GM19372 (cell line): ENCODE measurements around the gene CEACAM20.
"Not testable (repeated sequence)": the region's sequence is repeated elsewhere in the genome, so short reads cannot be mapped to it uniquely, and the experiment has no call there.

Source experiments
- ATAC-seq: cut with Tn5 transposase; IDR thresholded peaks from one replicate; pipeline ENCODE4 v1.9.1; 2021; ENCODE audit warnings: mild to moderate bottlenecking, low read depth, moderate library complexity; ENCODE audit not compliant: unreplicated experiment

Gene CEACAM20

DNA sequence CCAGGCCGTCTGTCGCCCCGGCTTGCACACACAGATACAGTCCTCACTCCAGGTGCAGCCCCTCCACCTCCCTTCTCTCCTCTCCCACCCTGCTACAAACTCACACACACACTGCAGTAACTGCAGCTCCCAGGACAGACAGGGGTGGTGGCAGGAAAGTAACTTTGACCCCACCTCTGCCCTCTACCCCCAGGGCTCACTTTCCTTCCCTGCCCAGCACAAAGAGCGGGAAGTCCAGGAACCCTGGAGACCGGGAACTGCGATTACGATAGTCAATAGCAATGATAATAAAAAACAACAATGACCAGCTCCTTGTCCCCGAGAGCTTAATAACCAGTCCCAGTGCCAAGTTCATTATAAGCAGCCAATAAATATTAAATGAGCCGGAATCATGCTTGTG, at the start of gene CEACAM20:
Gene CEACAM20 (minus strand): TSS at position 140 of the 400 bp plus-strand sequence. CDS start 166 bp downstream, outside the sequence.
- no peak for ATAC-seq

DNA sequence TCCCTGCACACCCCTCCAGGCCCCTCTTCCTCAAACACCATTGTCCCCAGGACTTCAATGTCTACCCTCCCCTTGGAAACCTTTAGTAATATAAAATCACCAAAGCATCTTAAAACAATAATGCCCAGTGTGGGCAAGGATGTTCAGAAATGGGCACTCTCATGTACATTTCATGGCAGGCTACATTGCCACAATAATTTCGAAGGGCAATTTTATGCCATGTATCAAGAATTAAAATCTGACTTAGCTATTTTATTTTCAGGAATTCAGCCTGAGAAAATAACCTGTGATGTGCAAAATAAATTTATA, 48.0 kb upstream of the CEACAM20 start:
- ATAC-seq = no peak

DNA sequence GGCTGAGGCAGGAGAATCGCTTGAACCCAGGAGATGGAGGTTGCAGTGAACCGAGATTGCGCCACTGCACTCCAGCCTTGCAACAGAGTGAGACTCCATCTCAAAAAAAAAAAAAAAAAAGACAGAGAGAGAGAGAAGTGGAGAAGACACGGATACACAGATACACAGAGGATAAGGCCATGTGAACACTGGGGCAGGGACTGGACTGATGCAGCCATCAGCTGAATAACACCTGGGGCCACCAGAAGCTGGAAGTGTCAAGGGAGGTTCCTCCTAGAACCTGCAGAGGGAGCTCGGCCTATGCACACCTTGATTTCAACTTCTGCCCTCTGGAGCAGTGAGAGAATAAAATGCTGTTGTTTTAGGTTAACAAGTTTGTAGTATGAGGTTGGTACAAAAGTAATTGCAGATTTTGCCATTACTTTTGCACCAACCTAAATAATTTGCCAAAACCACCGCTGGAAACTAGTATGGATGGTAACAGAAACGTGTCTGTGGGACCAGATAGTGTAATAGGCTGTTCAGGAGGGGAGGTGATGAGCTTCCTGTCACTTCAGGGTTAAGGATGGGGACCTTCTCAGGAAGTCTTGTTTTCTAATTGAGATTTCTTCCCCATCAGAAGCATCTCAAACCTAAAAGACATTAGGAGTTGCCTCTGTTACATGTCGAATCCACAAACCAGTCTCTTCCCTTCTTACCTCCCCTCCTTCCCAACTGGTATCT, 47.5 kb upstream of the CEACAM20 start:
- no peak for ATAC-seq

DNA sequence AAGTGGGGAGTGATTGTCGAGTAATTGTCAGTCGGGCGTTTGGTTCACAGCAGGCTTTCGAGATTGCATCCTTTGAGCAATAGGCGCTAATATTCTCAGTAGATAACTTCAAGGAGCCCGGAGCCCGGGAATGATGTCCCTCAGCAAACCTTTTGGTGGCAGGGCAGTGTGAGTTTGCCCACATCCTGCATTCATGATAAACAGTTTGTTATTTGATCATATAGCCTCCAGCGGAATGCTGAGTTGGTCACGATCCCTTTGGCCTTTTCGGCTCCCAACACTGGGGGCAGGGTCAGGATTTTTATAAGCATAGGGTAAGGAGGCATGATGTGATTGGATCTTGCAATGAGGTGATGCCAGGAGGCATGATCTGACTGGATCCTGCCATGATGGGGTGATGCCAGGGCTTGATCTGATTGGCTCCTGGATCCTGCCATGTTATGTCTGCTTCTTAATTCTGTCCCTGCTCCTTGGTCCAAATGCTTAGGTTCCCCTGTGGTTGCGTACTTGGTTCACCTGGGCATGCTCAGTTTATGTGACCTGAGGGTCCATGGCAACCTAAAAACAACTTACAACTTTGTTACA, 45.7 kb upstream of the CEACAM20 start:
- no peak for ATAC-seq

DNA sequence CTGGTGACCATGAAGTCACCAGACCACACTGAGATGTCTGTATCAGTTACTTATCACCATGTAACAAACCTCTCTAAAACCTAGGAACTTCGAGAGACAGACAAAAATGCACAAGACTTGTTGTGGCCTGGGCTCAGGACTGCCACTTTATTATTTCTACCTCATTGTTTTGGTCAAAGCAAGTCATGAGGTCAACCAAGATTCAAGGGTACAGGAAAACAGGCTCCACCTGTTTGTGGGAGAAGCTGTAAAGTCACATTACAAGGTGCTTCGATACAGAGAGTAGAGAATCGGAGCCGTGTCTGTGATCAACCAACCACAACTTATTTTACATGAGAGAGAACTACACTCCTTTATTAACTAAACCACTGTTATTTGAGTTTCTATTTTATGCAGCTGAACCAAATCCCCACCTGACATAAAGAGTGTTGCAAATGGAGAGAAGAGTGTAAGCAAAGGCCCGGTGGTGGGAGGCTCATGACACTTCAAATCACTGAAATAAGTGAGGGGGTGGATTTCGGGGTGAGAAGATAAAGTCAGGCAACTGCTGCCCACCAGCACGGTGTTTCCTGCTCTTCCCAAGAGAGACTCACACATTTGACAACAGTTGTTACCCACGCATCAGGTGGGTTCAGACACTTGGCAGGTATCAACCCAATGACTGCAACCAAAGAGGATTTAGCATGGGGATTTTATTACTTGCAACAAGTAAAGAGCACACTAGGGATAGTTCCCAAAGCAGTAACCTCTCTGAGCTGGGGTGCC, 44.9 kb upstream of the CEACAM20 start:
- no peak for ATAC-seq

DNA sequence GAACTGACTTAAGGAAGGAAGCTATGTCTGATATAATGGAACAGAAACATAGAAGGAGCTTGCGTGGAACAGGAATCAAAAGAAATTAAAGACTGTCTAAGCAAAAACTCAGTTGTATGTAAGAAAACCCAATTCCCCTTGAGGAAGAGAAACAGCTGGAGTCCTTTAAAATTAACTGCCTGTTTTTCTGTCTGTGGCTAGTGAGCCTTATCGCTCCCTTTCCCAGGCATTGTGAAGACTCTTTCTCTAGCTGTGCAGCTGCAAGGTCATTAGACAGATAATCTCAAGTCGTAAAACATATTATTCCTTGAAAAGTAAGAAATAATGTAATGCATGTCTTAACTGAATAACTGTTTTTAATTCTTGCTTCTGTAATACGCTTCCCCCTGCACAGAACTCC, 44.2 kb upstream of the CEACAM20 start:
- ATAC-seq = no peak

DNA sequence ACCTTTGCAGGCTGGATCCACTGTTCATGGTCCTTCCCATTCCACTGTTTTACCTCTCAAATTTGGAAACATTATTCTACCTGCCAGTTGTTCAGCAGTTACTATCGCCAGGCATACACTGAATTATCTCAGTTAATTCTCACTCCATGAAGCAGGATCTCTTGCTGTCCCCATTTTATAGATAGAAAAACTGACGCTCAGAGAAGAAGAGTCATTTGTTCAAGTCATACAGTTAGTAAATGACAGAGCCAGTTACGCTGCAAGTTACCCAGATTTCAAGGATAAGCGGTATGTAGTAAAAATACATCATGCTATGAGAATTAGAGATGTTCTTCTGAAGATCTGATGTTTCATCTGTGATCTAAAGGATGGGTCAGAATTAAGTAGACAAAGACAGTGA, 43.7 kb upstream of the CEACAM20 start:
- no peak for ATAC-seq

DNA sequence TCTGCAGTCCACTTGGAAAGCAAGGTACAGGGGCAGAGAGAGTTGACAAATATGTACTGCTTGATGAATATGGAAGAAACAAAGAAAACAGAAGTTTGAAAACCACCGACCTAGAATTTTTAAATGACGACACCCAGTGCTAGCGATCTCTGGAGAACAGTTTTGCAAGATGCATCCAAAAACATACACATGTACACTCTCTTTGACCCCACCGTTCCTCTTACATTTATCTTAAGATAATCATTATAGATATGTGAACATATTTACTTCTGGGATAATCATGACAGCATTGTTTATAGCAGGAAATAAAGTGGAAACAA, 43.1 kb upstream of the CEACAM20 start:
- no peak for ATAC-seq

DNA sequence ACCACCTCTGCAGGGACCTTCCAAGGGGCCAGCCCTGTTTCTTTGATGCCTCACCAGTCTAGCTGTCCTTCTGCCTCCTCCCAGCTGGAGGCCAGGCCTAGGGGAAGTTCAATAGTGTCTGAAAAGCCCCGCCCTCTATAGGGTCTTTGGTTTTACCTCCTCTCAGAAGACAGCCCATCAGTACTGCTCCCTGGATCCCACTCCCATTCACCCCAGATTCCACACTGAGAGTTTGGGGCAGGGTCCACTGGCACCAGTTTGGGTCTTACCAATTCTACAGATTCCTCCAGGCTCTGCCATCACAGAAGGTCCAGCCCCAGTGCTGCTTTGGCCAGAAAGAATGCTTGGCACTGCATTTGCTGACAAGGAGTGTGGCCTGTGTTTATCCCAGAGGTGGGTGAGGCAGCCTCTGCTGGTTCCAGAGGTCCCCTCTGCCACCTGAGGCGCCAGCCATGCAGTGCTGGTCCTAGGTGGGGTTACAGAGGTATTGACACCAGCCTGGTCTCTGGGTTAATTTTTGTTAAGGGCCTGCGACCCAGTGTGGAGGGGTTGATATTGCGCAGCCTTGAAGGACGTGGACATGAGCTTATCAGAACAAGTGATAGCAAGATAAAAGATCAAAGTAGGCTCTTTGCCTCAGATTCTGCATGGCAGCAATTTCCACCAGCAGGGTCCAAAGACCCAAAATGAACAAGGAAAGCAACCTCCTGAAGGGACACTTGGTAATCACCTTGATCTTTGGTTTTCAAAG, 42.5 kb upstream of the CEACAM20 start:
- no peak for ATAC-seq

DNA sequence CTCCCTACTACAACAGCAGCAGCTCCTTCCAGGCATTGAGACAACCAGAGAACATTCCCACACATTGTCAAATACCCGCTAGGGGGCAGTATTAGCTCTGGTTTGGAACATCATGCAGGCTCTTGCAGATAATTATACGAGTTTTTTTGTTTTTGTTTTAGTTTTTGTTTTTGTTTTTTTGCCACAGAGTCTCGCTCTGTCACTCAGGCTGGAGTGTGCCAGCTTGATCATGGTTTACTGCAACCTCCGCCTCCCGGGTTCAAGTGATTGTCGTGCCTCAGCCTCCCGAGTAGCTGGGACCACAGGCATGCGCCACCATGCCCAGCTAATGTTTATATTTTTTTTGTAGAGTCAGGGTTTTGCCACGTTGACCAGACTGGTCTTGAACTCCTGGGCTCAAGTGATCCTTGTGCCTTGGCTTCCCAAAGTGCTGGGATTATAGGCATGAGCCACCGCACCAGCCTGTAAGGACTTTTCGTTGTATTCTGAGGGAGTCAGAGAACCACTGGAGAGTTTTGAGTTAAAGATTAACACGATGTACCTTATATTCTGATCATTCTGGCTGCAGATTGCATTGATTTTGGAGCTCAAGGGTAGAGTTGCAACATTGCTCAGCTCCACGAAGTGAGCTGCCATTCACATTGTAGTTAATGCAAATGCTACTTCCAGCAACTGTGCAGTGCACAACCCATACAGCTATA, 41.7 kb upstream of the CEACAM20 start:
- no peak for ATAC-seq

DNA sequence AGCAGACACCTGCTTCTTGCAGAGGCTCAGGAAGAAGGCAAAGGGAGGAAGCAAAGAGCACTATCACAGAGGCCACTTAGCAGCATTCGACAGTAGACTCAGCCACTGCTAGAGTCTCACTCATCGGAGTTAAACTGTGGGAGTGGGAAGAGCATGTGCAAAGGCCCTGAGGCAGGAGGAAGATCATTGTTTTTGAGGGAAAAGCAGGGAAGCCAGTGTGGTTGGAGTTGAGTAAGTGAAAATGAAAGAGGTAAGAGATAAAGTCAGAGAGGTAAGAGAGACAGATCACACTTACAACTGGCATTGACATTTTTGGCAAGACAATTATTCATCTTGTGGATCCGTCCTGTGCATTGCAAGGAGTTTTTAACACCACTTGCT, 41.1 kb upstream of the CEACAM20 start:
- ATAC-seq = no peak

DNA sequence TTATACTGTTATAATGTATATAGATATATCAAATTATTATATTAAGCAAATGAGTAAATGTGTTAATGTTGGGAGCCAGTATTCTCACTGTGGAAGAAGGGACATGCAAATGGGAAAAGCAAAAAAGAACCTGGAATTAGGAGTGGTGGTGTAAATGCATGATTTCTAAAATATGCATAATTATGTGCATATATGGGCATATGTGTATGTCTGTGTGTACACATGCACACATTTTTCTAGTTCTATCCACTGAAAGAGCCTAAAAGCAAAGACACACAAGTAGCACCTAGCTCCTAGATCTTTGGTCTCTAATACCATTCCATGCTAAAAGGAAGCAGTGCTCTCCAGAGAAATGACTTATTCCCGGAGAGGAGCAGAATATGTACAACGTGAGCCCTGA, 38.3 kb upstream of the CEACAM20 start:
- ATAC-seq = no peak

DNA sequence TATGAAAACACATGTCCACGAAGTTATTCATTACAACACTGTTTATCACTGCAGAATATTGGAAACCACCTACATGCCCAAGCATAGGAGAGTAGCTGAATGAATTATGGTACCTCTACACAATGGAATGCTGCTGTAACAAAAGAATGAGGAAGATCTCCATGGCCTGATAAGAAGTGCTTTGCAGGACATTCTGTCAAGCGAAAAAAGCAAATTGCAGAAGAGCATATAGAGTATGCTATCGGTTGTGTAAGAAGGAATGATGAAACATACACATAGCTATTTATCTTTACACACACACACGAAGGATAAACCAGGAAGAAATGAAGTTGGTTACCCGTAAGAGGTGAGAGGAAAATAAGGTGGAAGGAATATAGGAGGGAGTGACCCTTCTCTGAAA, 37.5 kb upstream of the CEACAM20 start:
- no peak for ATAC-seq

DNA sequence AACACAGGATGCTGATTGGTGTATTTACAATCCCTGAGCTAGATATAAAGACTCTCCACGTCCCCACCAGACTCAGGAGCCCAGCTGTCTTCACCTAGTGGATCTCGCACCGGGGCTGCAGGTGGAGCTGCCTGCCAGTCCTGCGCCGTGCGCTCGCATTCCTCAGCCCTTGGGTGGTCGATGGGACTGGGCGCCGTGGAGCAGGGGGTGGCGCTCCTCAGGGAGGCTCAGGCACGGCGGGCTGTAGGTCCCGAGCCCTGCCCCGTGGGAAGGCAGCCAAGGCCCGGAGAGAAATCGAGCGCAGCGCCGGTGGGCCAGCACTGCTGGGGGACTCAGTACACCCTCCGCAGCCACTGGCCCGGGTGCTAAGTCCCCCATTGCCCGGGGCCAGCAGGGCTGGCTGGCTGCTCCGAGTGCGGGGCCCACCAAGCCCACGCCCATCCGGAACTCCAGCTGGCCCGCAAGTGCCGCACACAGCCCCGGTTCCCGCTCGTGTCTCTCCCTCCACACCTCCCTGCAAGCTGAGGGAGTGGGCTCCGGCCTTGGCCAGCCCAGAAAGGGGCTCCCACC, 33.7 kb upstream of the CEACAM20 start:
- not testable (repeated sequence) for ATAC-seq

DNA sequence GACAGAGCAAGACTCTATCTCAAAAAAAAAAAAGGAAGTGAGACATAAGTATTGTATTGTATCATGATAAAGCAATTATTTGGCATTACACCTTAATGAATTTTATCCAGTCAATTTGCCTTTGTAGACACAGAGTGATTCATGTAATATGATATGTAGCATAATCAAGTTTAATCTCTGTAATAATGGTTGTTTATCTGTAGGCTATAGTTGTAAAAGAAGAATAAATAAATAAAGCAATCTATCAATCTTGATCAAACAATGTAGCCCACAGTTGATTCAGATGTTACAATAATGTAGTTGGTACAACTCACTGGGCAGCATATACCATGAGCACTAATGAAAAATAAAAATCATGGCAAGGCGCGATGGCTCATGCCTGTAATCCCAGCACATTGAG, 28.5 kb upstream of the CEACAM20 start:
- ATAC-seq = no peak

DNA sequence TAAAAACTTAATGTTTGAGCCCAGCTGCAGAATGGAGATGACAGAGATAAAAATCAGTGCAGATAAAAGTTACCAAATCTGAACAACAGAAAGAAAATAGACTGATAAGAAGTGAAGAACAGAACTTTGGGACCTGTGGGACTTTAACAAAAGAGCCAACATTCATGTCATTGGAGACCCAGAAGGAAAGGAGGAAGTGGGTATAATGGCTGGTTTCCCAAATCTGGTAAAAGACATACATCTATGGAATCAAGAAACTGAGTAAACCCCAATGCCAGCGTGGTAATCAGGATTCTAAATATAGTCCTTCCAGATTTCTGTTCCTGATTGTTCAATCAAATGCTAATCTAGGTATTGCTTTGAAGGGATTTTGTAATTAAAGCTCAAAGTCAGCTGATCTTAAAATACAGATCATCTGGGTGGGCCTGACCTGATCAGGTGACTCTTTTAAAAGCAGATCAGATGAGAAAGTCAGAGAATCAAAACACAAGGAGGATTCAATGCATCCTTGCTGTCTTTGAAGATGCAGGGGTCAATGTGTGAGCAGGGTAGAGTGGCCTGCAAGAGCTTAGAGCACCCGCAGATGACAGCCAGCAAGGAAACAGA, 25.3 kb upstream of the CEACAM20 start:
- no peak for ATAC-seq

DNA sequence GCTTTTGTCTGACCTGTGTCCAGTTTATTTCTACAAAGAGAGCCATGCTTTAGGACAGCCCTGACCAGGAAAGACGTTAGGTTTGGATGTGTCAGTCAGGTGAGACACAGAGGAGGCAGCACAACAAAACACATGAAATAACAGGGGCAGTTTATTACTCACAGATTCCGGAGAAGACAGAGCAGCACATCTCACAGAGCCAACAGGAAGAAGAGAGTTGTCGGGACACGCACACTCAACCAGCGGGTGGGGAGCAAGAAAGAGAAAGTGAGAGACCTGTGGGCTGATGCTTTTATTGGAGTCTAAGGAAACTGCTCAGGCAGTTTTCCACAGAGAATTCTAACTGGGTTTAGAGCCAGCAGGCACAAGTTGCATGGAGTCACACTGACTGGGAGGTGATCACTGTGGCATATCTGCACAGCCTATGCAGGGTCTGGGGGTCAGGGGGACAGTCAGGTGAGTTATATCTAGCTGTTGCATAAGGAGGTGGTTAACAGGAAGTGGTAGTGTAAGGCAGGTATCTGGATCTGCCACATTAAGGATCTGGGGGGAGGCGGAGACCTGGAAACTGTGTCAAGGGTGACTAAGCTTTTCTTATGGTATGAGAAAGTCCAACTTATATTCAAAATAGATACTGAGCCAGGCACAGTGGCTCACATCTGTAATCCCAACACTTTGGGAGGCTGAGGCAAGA, 24.1 kb upstream of the CEACAM20 start:
- no peak for ATAC-seq

DNA sequence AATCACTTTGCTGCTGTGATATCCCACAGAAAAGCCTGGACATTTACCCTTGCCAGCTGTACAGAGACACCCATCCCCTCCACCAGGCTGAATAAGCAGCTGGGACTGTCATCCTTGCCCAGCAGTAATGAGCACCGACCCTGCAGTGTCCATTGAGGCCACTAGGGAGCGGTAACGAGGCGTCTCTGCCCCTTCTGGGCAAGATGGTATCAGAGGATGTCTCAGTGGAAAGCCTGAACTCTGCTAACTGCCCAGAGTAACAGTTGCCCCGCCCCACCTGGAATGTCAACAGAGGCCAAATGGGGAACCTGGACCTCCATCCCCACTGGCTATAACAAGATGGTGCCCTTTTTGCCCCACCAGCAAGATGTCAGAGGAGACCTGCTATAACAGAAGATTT, 22.8 kb upstream of the CEACAM20 start:
- ATAC-seq = no peak

DNA sequence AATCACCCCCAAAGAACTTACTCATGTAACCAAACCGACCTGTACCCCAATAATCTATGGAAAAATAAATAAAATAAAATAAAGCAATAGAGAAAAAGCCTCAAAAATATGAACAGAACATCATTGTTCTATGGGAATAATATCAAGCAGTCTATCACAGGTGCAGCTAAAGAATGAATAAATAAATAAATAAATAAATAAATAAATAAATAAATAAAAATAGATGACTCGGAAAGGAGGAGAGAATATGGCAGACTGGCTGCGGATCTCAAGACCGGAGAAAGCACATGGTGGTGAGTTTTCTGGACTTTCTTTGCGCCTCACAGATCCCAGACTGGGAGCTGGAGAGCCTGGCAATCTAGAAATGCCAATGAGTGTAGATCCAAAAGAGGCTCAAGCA, 22.4 kb upstream of the CEACAM20 start:
- ATAC-seq = no peak
